ENCODE results near the gene RARB.
A peak's percentile ranks its signal among the peaks of the same experiment; 100 is the strongest.

The RARB gene

GRCh38 chr3:25427942-25428788 lies at the start of gene RARB:
Gene RARB (plus strand): TSS chr3:25428263. CDS start chr3:25428732, 469 bp downstream.
- Mint-ChIP-seq H3K27ac (no peak within 1 kb of the TSS), H3K36me3 (ENCODE audit: low read depth) (no peaks in the 10 kb centered on the region), H3K9me3 (no peaks in the 10 kb centered on the region), H3K4me1 (ENCODE audit: low read depth) (peaks cover 4% of the 10 kb centered on the region), H3K4me3 (peak within 1 kb of the TSS; percentile 21), H3K27me3 (peaks cover 64% of the 10 kb centered on the region)
- no peak for DNase-seq

DNA sequence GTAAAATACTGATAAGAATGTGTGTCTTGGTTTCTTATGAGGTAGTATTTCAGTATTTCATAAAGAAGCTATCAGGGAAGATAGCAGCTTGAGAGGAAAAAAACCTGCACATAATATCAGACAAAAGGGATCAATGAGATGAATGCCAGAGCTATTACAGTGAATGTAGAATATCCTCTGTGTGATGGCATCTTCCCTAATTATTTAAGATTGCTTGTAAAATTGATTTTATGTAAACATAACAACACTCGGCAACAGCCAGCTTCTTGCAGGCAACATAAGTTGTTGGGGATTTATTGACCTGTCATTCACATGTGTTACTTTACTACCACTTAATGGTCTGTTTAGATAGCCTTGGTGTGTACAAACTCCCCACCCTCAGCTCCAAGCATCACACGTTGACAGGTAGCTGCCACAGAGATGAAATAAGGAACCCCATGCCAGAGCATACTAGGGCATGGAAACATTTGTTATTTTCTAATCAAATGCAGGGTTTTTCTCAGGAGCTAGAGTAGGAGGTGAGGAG lies 49.2 kb upstream of the RARB start:
- H3K27ac Mint-ChIP-seq, result no peak overlapping the region

GRCh38 chr3:25380222-25380739 lies 47.8 kb upstream of the RARB start:
- Mint-ChIP-seq H3K27me3 (no peaks in the 10 kb centered on the region), H3K27ac (no peak overlapping the region), H3K9me3 (no peaks in the 10 kb centered on the region), H3K36me3 (ENCODE audit: low read depth) (no peaks in the 10 kb centered on the region), H3K4me1 (ENCODE audit: low read depth) (no peaks in the 10 kb centered on the region), H3K4me3 (no peak overlapping the region)
- no peak for DNase-seq

More for the DNA sequence above, 49.2 kb upstream of the RARB start:
- no peaks in the 10 kb centered on the region for H3K4me1 Mint-ChIP-seq (ENCODE audit: low read depth)
- H3K36me3 Mint-ChIP-seq (ENCODE audit: low read depth), result no peaks in the 10 kb centered on the region
- H3K4me3 Mint-ChIP-seq, result no peak overlapping the region
- no peaks in the 10 kb centered on the region for H3K27me3 Mint-ChIP-seq
- no peaks in the 10 kb centered on the region for H3K9me3 Mint-ChIP-seq
- DNase-seq, result no peak

GRCh38 chr3:25381083-25381482 lies 47.0 kb upstream of the RARB start:
- no peak overlapping the region for H3K27ac Mint-ChIP-seq
- H3K9me3 Mint-ChIP-seq, result no peaks in the 10 kb centered on the region
- no peaks in the 10 kb centered on the region for H3K27me3 Mint-ChIP-seq
- no peak overlapping the region for H3K4me3 Mint-ChIP-seq
- no peak for DNase-seq
- H3K36me3 Mint-ChIP-seq (ENCODE audit: low read depth), result no peaks in the 10 kb centered on the region
- no peaks in the 10 kb centered on the region for H3K4me1 Mint-ChIP-seq (ENCODE audit: low read depth)

DNA sequence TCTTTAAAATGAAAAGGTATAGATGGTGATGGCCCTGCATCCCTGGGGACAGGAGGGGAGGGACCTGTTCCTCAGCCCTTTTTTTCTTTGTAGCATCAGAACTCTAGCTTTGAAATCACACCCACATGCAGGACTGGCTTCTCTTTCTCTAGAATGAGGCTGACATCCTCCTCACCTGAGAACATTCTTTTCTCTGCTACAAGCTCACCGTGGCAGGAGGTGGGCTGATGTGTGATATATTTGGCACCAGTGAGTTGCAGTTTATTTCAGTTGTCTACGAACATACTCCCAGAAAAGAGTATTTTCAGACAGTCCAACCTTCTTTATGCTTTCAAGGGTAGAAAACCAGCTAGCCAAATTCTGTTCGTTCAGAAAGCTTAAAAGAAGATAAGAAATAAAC lies 43.6 kb upstream of the RARB start:
- no peaks in the 10 kb centered on the region for H3K27me3 Mint-ChIP-seq
- H3K36me3 Mint-ChIP-seq (ENCODE audit: low read depth), result no peaks in the 10 kb centered on the region
- no peak overlapping the region for H3K27ac Mint-ChIP-seq
- H3K9me3 Mint-ChIP-seq, result no peaks in the 10 kb centered on the region
- H3K4me3 Mint-ChIP-seq, result no peak overlapping the region
- DNase-seq, result no peak
- no peaks in the 10 kb centered on the region for H3K4me1 Mint-ChIP-seq (ENCODE audit: low read depth)

GRCh38 chr3:25385807-25386460 lies 42.1 kb upstream of the RARB start:
- H3K4me1 Mint-ChIP-seq (ENCODE audit: low read depth), result no peaks in the 10 kb centered on the region
- no peak overlapping the region for H3K27ac Mint-ChIP-seq
- DNase-seq, result no peak
- H3K27me3 Mint-ChIP-seq, result no peaks in the 10 kb centered on the region
- H3K4me3 Mint-ChIP-seq, result no peak overlapping the region
- no peaks in the 10 kb centered on the region for H3K36me3 Mint-ChIP-seq (ENCODE audit: low read depth)
- no peaks in the 10 kb centered on the region for H3K9me3 Mint-ChIP-seq

GRCh38 chr3:25386686-25387255 lies 41.3 kb upstream of the RARB start:
- Mint-ChIP-seq H3K4me3 (no peak overlapping the region), H3K4me1 (ENCODE audit: low read depth) (no peaks in the 10 kb centered on the region), H3K27me3 (no peaks in the 10 kb centered on the region), H3K27ac (no peak overlapping the region), H3K9me3 (no peaks in the 10 kb centered on the region), H3K36me3 (ENCODE audit: low read depth) (no peaks in the 10 kb centered on the region)
- no peak for DNase-seq

- no peaks in the 10 kb centered on the region for H3K4me1 Mint-ChIP-seq (ENCODE audit: low read depth)
- no peak overlapping the region for H3K27ac Mint-ChIP-seq
- no peak for DNase-seq
- no peaks in the 10 kb centered on the region for H3K27me3 Mint-ChIP-seq
- H3K9me3 Mint-ChIP-seq, result no peaks in the 10 kb centered on the region
- H3K36me3 Mint-ChIP-seq (ENCODE audit: low read depth), result no peaks in the 10 kb centered on the region
- H3K4me3 Mint-ChIP-seq, result no peak overlapping the region
Observed at GRCh38 chr3:25390605-25391004, 37.5 kb upstream of the RARB start.

DNA sequence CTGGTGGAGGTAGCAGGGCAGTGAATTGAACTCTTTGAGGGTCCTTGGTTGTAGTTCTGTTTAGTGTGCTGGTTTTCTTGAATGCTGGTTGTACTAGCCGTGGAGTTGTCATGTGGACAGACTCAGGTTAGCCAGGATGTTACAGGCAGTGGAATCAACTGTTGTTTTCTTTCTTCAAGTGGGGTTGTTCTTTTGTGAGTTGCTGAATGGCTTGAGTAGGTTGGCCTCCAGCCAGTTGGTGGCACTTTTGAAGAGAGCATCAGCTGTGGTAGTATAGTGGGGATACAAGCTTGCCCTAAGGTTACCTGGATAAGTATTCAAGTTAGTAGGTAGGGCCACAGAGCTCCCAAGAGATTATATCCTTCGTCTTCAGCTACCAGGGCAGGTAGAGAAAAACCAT lies 31.8 kb upstream of the RARB start:
- no peak for DNase-seq
- Mint-ChIP-seq H3K4me3 (no peak overlapping the region), H3K27ac (no peak overlapping the region), H3K27me3 (no peaks in the 10 kb centered on the region), H3K36me3 (ENCODE audit: low read depth) (no peaks in the 10 kb centered on the region), H3K9me3 (no peaks in the 10 kb centered on the region), H3K4me1 (ENCODE audit: low read depth) (no peaks in the 10 kb centered on the region)

DNA sequence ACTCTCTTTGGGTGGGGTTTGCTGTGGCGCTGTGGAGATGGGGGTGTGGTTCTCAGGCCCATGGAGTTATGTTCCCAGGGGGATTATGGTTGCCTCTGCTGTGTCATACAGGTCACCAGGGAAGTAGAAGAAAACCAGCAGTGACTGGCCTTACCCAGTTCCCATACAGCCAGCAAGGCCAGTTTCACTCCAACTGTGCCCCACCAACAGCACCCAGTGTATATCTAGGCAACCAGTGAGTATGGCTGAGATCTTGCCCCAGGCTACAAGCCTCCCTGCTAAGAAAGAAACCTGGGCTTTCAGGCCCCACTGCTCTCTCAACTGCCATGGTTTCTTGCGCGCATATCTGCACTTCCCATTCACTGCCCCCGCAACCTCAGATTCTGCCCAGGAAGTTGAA lies 31.4 kb upstream of the RARB start:
- Mint-ChIP-seq H3K27me3 (no peaks in the 10 kb centered on the region), H3K36me3 (ENCODE audit: low read depth) (no peaks in the 10 kb centered on the region), H3K9me3 (no peaks in the 10 kb centered on the region), H3K4me1 (ENCODE audit: low read depth) (no peaks in the 10 kb centered on the region), H3K4me3 (no peak overlapping the region), H3K27ac (no peak overlapping the region)
- no peak for DNase-seq

- DNase-seq, result no peak
- H3K4me1 Mint-ChIP-seq (ENCODE audit: low read depth), result no peaks in the 10 kb centered on the region
- peaks cover under 1% of the 10 kb centered on the region for H3K9me3 Mint-ChIP-seq
- H3K27me3 Mint-ChIP-seq, result no peaks in the 10 kb centered on the region
- H3K4me3 Mint-ChIP-seq, result no peak overlapping the region
- no peaks in the 10 kb centered on the region for H3K36me3 Mint-ChIP-seq (ENCODE audit: low read depth)
- no peak overlapping the region for H3K27ac Mint-ChIP-seq
Observed at GRCh38 chr3:25397150-25397549, 30.9 kb upstream of the RARB start.

DNA sequence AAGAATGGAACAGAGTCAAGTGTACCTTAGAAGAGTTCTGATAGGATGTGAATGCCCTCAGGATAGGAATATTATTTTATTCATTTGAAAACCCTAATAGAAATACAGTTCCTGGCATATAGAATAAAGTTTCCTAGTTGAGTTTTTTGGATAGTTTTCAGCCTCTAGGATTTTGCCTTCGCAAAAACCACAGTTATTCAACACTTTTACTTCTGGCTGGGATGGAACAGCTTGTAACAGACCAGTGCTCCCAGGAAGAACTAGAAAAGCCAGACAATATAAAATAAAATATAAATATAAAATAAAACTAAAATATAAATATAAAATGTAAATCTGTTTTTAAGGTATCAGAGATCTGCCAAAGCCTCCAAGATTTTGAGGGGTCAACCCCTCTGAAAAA lies 27.5 kb upstream of the RARB start:
- H3K27ac Mint-ChIP-seq, result no peak overlapping the region
- H3K9me3 Mint-ChIP-seq, result peaks cover 5% of the 10 kb centered on the region
- no peaks in the 10 kb centered on the region for H3K27me3 Mint-ChIP-seq
- H3K36me3 Mint-ChIP-seq (ENCODE audit: low read depth), result no peaks in the 10 kb centered on the region
- H3K4me3 Mint-ChIP-seq, result no peak overlapping the region
- no peaks in the 10 kb centered on the region for H3K4me1 Mint-ChIP-seq (ENCODE audit: low read depth)
- DNase-seq, result no peak

- DNase-seq, result no peak
- Mint-ChIP-seq H3K4me3 (no peak overlapping the region), H3K36me3 (ENCODE audit: low read depth) (no peaks in the 10 kb centered on the region), H3K9me3 (peaks cover 5% of the 10 kb centered on the region), H3K4me1 (ENCODE audit: low read depth) (no peaks in the 10 kb centered on the region), H3K27ac (no peak overlapping the region), H3K27me3 (no peaks in the 10 kb centered on the region)
Observed at GRCh38 chr3:25403968-25404367, 24.1 kb upstream of the RARB start.

- H3K27me3 Mint-ChIP-seq, result no peaks in the 10 kb centered on the region
- H3K27ac Mint-ChIP-seq, result no peak overlapping the region
- no peaks in the 10 kb centered on the region for H3K36me3 Mint-ChIP-seq (ENCODE audit: low read depth)
- no peak for DNase-seq
- H3K4me1 Mint-ChIP-seq (ENCODE audit: low read depth), result no peaks in the 10 kb centered on the region
- no peak overlapping the region for H3K4me3 Mint-ChIP-seq
- peaks cover 5% of the 10 kb centered on the region for H3K9me3 Mint-ChIP-seq
Observed at GRCh38 chr3:25404569-25404968, 23.5 kb upstream of the RARB start.

DNA sequence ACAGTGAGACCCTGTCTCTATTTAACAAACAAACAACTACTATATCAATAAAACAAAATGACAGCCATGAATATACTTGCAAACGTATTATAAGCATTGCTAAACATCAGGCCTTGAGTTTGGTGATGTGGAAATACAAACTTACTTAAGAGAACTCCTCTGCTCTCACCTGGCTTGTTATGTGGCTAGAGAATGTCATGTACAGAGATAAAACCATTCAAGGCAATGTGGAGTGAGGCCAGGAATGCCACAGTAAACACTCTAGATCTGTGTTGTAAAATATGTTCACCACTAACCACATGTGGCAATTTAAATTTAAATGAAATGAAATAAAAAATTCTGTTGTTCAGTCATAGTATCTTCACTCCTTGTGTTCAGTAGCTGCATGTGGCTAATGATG lies 22.7 kb upstream of the RARB start:
- Mint-ChIP-seq H3K27ac (no peak overlapping the region), H3K27me3 (no peaks in the 10 kb centered on the region), H3K4me1 (ENCODE audit: low read depth) (no peaks in the 10 kb centered on the region), H3K36me3 (ENCODE audit: low read depth) (no peaks in the 10 kb centered on the region), H3K9me3 (peaks cover 5% of the 10 kb centered on the region), H3K4me3 (no peak overlapping the region)
- no peak for DNase-seq
